GM12874 (cell line): ENCODE results near the gene MGAT2.
A peak's percentile ranks its signal among the peaks of the same experiment; 100 is the strongest.

Experiments
- TF ChIP-seq, protein P1 (sequence below): IDR thresholded peaks from 2 replicates; pipeline ENCODE4 v1.5.1; 2011; ENCODE audit warnings: low read depth, mild to moderate bottlenecking, control low read depth, low read length, moderate library complexity; ENCODE audit not compliant: insufficient read depth

Gene MGAT2

DNA sequence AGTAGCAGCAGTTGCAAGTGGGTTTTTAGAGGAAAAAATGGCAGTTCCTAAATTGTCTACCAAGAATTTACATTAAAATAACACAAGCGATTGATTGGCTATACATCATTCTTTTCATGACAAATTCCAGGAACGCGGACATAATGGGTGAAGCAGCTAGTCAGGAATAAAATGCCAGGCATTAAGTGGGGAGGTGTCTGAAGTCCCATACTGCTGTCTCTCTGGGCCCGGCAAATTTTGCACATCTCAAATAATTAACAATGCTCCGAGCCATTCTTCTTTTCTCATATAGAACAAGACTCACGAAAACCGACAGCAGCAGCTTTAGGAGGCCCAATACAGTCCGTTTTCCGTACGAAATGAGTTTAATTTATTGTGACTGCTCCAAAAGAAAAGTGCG lies 869 bp upstream of the MGAT2 start:
- TF ChIP-seq, protein P1, sequence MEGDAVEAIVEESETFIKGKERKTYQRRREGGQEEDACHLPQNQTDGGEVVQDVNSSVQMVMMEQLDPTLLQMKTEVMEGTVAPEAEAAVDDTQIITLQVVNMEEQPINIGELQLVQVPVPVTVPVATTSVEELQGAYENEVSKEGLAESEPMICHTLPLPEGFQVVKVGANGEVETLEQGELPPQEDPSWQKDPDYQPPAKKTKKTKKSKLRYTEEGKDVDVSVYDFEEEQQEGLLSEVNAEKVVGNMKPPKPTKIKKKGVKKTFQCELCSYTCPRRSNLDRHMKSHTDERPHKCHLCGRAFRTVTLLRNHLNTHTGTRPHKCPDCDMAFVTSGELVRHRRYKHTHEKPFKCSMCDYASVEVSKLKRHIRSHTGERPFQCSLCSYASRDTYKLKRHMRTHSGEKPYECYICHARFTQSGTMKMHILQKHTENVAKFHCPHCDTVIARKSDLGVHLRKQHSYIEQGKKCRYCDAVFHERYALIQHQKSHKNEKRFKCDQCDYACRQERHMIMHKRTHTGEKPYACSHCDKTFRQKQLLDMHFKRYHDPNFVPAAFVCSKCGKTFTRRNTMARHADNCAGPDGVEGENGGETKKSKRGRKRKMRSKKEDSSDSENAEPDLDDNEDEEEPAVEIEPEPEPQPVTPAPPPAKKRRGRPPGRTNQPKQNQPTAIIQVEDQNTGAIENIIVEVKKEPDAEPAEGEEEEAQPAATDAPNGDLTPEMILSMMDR = no peak

GRCh38 chr14:49621114-49621881 lies 699 bp downstream of the MGAT2 start:
- TF ChIP-seq, protein P1 = no peak

- TF ChIP-seq, protein P1 = no peak
Measured at GRCh38 chr14:49622022-49622607, 1.5 kb downstream of the MGAT2 start.

DNA sequence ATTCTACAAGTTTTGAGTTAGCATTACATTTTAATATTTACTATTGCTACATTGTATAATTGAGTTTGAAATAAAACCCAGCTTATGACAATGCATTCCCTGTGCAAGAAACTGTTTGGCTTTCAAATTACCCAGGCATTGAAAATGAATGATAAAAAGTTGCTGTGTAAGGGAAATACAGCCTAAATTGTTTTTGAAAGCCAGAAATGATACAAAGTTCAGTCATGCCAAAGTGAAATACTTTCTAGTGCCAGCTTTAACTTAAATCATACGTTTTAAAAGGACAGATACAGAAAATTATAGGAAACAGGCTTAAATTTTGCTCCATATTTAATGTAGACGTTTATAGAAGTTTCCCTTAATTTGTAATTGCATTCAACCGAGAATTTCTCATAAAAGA lies 2.8 kb downstream of the MGAT2 start:
- TF ChIP-seq, protein P1 = no peak

DNA sequence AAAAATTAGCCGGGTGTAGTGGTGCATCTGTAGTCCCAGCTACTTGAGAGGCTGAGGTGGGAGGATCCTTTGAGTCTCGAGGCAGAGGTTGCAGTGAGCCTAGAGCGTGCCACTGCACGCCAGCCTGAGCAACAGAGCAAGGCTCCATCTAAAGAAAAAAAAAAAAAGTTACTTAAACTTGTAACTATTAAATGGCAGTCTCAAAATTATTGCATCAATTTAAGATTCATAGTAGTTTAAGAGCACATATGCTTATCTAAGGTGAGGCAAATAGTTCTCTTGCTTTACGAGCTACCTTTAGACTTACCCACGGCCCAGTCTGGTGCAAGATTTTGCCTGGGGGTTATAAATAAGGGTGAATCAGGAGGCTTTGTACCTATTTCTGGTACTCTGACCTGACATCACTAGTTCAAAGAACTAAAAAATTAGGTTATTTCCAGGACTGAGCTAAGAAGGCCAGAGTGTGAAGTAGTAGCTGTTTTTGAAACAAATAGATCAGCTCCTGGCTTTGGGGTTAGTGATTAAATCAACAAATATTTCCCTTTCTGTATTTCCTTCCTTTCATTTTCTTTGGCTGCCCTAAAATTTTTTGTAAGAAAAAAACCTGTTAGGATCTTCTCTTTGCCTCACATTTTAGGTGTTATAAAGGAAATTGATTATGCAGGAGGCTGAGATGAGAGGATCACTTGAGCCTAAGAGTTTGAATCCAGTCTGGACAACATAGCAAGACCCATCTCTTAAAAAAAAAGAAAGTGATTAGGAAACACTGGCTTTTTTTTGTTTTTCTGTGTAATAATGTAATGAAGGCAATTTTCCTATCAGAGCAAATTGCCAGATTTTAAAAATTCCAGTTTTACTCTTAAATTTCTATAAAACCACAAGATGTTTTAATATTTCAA lies 3.6 kb downstream of the MGAT2 start:
- TF ChIP-seq, protein P1 = no peak

GRCh38 chr14:49633640-49634546 lies 13.3 kb downstream of the MGAT2 start:
- TF ChIP-seq, protein P1 = peak; percentile 88
